SK-N-SH treated with all-trans-retinoic acid at 6 μM for 48 hours (cell line): Measurements from ENCODE around the gene FARS2.

Source experiments
- BACH2 ChIP-seq: fragments of 250-450 bp; sonication (Bioruptor Pico); IDR thresholded peaks from 2 replicates; pipeline ENCODE4 v1.9.0; 2021; ENCODE audit warnings: mild to moderate bottlenecking, borderline replicate concordance
- SNAI2 ChIP-seq: fragments of 250-450 bp; sonication (Bioruptor Pico); IDR thresholded peaks from 2 replicates; pipeline ENCODE4 v1.5.0; 2020; ENCODE audit warnings: mild to moderate bottlenecking, moderate library complexity
- ZFP30 ChIP-seq: fragments of 450-650 bp; formaldehyde crosslinking; IDR thresholded peaks from 2 replicates; pipeline ENCODE4 v1.5.0; 2022; ENCODE audit warnings: mild to moderate bottlenecking, moderate library complexity
- ZNF8 ChIP-seq: fragments of 450-650 bp; formaldehyde crosslinking; IDR thresholded peaks from 2 replicates; pipeline ENCODE4 v1.5.0; 2020; ENCODE audit warnings: mild to moderate bottlenecking, moderate library complexity
- TF ChIP-seq, protein P1 (sequence below): fragments of 250-450 bp; sonication (Bioruptor Pico); IDR thresholded peaks from 2 replicates; pipeline ENCODE4 v1.8.0; 2021; ENCODE audit warnings: low read depth, mild to moderate bottlenecking, moderate library complexity, borderline replicate concordance
- TF ChIP-seq, protein P2 (sequence below): fragments of 250-450 bp; sonication (Bioruptor Pico); IDR thresholded peaks from 2 replicates; pipeline ENCODE4 v1.8.0; 2020; ENCODE audit warnings: mild to moderate bottlenecking, moderate library complexity, borderline replicate concordance

DNA sequence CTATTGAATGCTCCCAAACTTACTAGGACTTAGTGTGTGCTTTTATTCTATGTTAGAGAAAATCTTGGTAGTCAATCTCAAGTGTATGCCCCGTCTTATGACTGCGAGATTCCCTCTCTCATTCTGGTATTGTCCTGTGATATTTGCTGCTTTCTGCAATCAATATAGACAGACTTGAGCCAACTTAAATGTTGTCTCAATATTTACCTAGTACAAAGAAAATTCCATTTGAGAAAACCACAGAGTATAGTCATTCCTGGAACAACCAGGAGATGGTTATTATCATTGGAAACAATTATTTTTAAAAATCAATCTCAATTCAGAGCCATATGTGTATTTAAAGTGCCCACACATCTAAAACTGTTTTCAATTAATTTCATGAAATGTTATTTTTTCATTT is 415.4 kb downstream of the FARS2 start:
- TF ChIP-seq, protein P1, sequence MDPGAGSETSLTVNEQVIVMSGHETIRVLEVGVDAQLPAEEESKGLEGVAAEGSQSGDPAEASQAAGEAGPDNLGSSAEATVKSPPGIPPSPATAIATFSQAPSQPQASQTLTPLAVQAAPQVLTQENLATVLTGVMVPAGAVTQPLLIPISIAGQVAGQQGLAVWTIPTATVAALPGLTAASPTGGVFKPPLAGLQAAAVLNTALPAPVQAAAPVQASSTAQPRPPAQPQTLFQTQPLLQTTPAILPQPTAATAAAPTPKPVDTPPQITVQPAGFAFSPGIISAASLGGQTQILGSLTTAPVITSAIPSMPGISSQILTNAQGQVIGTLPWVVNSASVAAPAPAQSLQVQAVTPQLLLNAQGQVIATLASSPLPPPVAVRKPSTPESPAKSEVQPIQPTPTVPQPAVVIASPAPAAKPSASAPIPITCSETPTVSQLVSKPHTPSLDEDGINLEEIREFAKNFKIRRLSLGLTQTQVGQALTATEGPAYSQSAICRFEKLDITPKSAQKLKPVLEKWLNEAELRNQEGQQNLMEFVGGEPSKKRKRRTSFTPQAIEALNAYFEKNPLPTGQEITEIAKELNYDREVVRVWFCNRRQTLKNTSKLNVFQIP: no peak
- TF ChIP-seq BACH2: no peak
- TF ChIP-seq, protein P2, sequence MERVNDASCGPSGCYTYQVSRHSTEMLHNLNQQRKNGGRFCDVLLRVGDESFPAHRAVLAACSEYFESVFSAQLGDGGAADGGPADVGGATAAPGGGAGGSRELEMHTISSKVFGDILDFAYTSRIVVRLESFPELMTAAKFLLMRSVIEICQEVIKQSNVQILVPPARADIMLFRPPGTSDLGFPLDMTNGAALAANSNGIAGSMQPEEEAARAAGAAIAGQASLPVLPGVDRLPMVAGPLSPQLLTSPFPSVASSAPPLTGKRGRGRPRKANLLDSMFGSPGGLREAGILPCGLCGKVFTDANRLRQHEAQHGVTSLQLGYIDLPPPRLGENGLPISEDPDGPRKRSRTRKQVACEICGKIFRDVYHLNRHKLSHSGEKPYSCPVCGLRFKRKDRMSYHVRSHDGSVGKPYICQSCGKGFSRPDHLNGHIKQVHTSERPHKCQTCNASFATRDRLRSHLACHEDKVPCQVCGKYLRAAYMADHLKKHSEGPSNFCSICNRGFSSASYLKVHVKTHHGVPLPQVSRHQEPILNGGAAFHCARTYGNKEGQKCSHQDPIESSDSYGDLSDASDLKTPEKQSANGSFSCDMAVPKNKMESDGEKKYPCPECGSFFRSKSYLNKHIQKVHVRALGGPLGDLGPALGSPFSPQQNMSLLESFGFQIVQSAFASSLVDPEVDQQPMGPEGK (CRISPR knock-in tag): no peak
- TF ChIP-seq ZNF8 (CRISPR knock-in tag): no peak
- no peak for TF ChIP-seq SNAI2 (CRISPR knock-in tag)
- no peak for TF ChIP-seq ZFP30
